ENCODE results near the gene C17orf67. TPM values are rescaled to one million over a fixed set of nuclear protein-coding genes. Genes with fewer than 3 reads are reported as not detected.

The C17orf67 gene
- total and polyA plus RNA-seq, 9 of the 15 experiments (the other 6 are each of a cell fraction or from before 2014, with no cell fraction given), result 0.07 to 1.7 (median 0.59) TPM

DNA sequence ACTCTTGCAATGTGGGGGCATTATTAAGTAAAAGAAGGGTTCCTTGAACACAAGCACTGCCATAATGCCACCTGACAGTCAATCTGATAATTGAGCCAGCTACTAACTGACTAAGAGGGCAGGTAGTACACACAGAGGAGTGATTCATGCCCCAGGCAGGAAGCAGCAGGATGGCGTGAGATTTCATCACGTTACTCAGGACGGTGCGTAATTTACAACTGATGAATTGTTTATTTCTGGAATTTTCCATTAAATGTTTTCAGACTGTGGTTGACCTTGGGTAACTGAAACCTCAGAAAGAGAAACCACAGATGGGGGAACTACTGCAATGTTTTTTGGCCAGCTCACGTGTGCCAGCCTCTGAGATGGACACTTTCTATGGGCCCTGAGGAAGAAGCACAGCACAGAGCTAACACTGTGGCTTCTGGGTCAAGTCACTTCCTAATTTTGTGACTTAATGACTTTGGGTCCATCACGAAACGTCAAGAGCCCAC is 46.7 kb downstream of the C17orf67 start (continued):
- TF ChIP-seq, protein P1, sequence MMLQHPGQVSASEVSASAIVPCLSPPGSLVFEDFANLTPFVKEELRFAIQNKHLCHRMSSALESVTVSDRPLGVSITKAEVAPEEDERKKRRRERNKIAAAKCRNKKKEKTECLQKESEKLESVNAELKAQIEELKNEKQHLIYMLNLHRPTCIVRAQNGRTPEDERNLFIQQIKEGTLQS (IDR thresholded peaks at IDR 0.05), result peak; percentile 87
- TF ChIP-seq, protein P1 (CRISPR knock-in tag; conservative IDR thresholded peaks at IDR 0.05), result no peak
- TF ChIP-seq RBBP5 (IDR thresholded peaks at IDR 0.05; ENCODE audit: borderline replicate concordance, insufficient read depth, low read length, poor library complexity, severe bottlenecking) (no peak), ATF7 (IDR thresholded peaks at IDR 0.05) (peak; percentile 42; the same call in 1 of the 2 replicates)

DNA sequence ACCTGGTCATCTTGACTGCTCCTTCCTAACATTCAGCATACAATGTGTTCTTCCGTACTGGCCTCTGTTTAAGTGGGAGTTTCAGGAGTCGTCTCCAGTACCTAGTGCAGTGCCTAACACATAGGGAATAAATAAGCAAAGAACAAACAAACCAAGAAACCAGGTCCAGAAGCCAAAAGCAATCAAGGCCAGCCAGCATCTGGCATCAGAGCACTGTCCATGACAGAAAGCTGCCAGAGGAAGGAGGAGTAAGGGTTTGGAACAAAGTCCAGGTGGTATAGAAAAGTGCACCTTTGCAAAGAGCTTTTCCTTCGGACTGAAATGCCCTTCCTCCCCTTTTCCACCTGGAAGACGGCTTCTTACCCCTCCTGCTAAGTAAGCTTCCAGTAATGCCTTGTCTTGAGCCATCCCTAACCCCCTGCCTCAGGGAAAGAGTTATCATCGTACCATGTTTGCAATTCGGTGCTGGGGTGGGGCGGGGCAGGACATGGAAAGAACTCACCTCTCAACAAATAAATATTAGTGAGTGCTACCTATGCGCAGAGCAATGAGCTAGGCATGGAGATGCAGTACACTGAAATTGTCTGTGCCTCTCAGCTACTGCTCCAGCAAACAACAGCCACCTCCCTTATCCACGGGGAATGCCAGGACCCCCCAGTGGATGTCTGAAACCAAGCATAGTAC is 47.6 kb downstream of the C17orf67 start:
- DNase-seq (ENCODE audit: extremely low read depth in 1 of 4, low spot score in 3 of 4), result no peak
- Histone ChIP-seq H3K27me3 (ENCODE audit: control insufficient read depth in 2 of 2, insufficient read depth in 2 of 2, low read length in 2 of 2) (peaks cover 15 to 32% of the 10 kb centered on the region in 2 experiments), H3K4me1 (replicated peaks in 1 of 2; ENCODE audit: control insufficient read depth in 2 of 2, insufficient read depth in 2 of 2, low read length in 2 of 2) (no peaks in the 10 kb centered on the region), H3K9me3 (replicated peaks; ENCODE audit: control insufficient read depth, insufficient read depth, low read depth, low read length) (no peaks in the 10 kb centered on the region), H3K9me1 (ENCODE audit: control insufficient read depth, insufficient read depth, low read length) (no peaks in the 10 kb centered on the region), H2AFZ (ENCODE audit: low read depth, low read length) (no peak overlapping the region), H3K9ac (ENCODE audit: insufficient read depth in 1 of 2, low read depth in 2 of 2, low read length in 2 of 2) (no peak overlapping the region), H4K20me1 (replicated peaks; ENCODE audit: control insufficient read depth, insufficient read depth, low read length) (no peaks in the 10 kb centered on the region), H3K4me2 (ENCODE audit: insufficient read depth, low read length) (no peak overlapping the region), H3K27ac (ENCODE audit: extremely low read depth, low read depth, low read length) (no peak overlapping the region), H3K4me3 (no peak overlapping the region), H3K36me3 (ENCODE audit: control insufficient read depth, insufficient read depth, low read length) (no peaks in the 10 kb centered on the region), H3K79me2 (ENCODE audit: control insufficient read depth, insufficient read depth, low read length) (no peaks in the 10 kb centered on the region)
- intact Hi-C loops (cut with micrococcal nuclease) (no loop called here), in situ Hi-C loops (cut with MboI) (no loop called here)
- ATAC-seq, result no peak
- POLR2A ChIA-PET, result interaction anchor here (2.2 kb wide), 1 partner anchor 12 kb away, joined by 6 read pairs; no protein-coding TSS in a partner anchor
- no TSS peak for BruUV-seq (replicated peaks)
- no peak for TF ChIP-seq SIX5 (IDR thresholded peaks at IDR 0.05; ENCODE audit: borderline replicate concordance in 1 of 2, insufficient read depth in 1 of 2, low read depth in 1 of 2, low read length in 2 of 2)
- TF ChIP-seq ELF2 (CRISPR knock-in tag; IDR thresholded peaks at IDR 0.05), result no peak
- TF ChIP-seq CEBPG (CRISPR knock-in tag; IDR thresholded peaks at IDR 0.05), result no peak
- no peak for TF ChIP-seq CEBPG (tag; conservative IDR thresholded peaks at IDR 0.05 in 1 of 2, IDR thresholded peaks at IDR 0.05 in 1 of 2)
- no peak for TF ChIP-seq TEAD1 (CRISPR knock-in tag; IDR thresholded peaks at IDR 0.05)
- TF ChIP-seq ZNF584 (CRISPR knock-in tag; IDR thresholded peaks at IDR 0.05; ENCODE audit: low read depth), result no peak
- no peak for TF ChIP-seq MEIS2 (IDR thresholded peaks at IDR 0.05; ENCODE audit: partially characterized antibody)
- TF ChIP-seq FOSL1 (tag; conservative IDR thresholded peaks at IDR 0.05), result no peak
- no peak for TF ChIP-seq LEF1 (IDR thresholded peaks at IDR 0.05)
- TF ChIP-seq PTRF (tag; IDR thresholded peaks at IDR 0.05), result no peak
- TF ChIP-seq ZNF830 (CRISPR knock-in tag; IDR thresholded peaks at IDR 0.05), result no peak
- TF ChIP-seq RUNX1 (IDR thresholded peaks at IDR 0.05; ENCODE audit: low read depth), result no peak
- CTCF ChIA-PET (ENCODE audit: low intra/inter-chr PET ratio), result no interaction called here
- 0% methylated on average over 9 of the region's 9 CpGs for WGBS (ENCODE audit: insufficient coverage, low coverage, missing lambda C conversion rate)
- FAIRE-seq, result no peak

Data from K562 (cell line).